ENCODE data around the gene AIF1L. TPM values are rescaled to one million over a fixed set of nuclear protein-coding genes. Genes with fewer than 3 reads are reported as not detected.

The AIF1L gene
- polyA plus RNA-seq, 1 donor, result 7.5 TPM

DNA sequence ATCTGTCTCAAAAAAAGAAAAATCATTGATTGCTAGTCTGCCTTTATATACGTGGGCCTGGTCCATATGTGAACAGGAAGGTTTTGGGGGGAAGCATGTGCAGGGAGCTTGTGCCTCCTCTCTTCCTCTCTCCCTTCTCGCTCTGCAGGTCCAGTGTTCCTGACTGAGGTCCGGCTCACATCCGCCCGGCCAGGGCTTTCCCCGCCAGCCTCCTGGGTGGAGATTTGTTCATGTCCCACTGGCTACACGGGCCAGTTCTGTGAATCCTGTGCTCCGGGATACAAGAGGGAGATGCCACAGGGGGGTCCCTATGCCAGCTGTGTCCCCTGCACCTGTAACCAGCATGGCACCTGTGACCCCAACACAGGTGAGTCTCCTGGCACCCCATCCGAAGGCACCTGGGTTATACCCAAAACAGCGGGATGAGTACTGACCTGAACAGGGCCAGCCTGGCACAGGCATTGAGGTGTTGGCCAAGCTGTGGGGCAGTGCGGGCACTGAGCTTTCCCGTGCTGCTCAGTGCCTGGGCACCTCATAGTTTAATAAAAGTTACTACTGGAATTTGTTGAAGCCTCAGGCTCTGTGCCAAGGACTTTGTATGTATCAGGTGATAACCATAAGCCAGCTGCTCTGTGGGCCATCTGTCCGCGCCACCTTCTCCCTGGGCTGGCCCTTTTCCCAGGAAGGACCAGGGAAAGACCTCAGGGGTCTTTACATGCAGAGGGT, 39.4 kb upstream of the AIF1L start:
- WGBS (ENCODE audit: insufficient coverage, low lambda C conversion rate), result no CpG with 5 or more reads among the region's 14 CpGs
- Histone ChIP-seq H3K27me3 (ENCODE audit: control insufficient read depth, insufficient read depth, low read length) (peaks cover under 1% of the 10 kb centered on the region), H3K4me3 (ENCODE audit: low read length) (no peak overlapping the region), H3K4me1 (ENCODE audit: control insufficient read depth, insufficient read depth, low read length) (no peaks in the 10 kb centered on the region), H3K9me3 (ENCODE audit: control insufficient read depth, low read depth, low read length) (no peaks in the 10 kb centered on the region), H3K36me3 (ENCODE audit: control insufficient read depth, insufficient read depth, low read length) (no peaks in the 10 kb centered on the region), H3K27ac (ENCODE audit: low read length) (no peak overlapping the region)
- DNase-seq, result no peak

GRCh38 chr9:131060900-131061630, 35.3 kb upstream of the AIF1L start:
- Histone ChIP-seq H3K36me3 (ENCODE audit: control insufficient read depth, insufficient read depth, low read length) (no peaks in the 10 kb centered on the region), H3K9me3 (ENCODE audit: control insufficient read depth, low read depth, low read length) (no peaks in the 10 kb centered on the region), H3K4me3 (ENCODE audit: low read length) (no peak overlapping the region), H3K27me3 (ENCODE audit: control insufficient read depth, insufficient read depth, low read length) (no peaks in the 10 kb centered on the region), H3K27ac (ENCODE audit: low read length) (no peak overlapping the region), H3K4me1 (ENCODE audit: control insufficient read depth, insufficient read depth, low read length) (no peaks in the 10 kb centered on the region)
- WGBS (ENCODE audit: insufficient coverage, low lambda C conversion rate), result no CpG with 5 or more reads among the region's 21 CpGs
- no peak for DNase-seq

DNA sequence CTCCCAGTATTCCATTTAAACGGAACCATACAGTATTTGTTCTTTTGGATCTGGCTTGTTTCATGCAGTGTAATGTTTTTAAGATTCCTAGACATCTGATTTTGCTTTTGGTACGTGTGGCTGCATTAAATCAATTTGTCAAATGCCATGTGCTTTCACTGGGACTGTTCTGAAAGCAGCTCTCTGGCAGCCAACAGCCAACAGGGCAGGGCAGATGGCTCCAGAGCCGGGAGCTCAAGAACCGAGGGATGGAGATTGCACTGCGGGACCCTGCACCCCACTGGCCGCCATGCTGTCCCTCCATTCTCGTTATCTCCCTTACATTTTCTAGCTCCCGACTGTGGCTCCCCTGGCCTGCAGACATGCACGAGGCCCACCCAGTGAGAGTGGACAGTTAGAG, 33.4 kb upstream of the AIF1L start:
- DNase-seq, result no peak
- H3K27ac ChIP-seq (ENCODE audit: low read length), result no peak overlapping the region
- H3K36me3 ChIP-seq (ENCODE audit: control insufficient read depth, insufficient read depth, low read length), result no peaks in the 10 kb centered on the region
- no peak overlapping the region for H3K4me3 ChIP-seq (ENCODE audit: low read length)
- H3K4me1 ChIP-seq (ENCODE audit: control insufficient read depth, insufficient read depth, low read length), result no peaks in the 10 kb centered on the region
- H3K27me3 ChIP-seq (ENCODE audit: control insufficient read depth, insufficient read depth, low read length), result peaks cover 3% of the 10 kb centered on the region
- no peaks in the 10 kb centered on the region for H3K9me3 ChIP-seq (ENCODE audit: control insufficient read depth, low read depth, low read length)
- no CpG with 5 or more reads among the region's 9 CpGs for WGBS (ENCODE audit: insufficient coverage, low lambda C conversion rate)

DNA sequence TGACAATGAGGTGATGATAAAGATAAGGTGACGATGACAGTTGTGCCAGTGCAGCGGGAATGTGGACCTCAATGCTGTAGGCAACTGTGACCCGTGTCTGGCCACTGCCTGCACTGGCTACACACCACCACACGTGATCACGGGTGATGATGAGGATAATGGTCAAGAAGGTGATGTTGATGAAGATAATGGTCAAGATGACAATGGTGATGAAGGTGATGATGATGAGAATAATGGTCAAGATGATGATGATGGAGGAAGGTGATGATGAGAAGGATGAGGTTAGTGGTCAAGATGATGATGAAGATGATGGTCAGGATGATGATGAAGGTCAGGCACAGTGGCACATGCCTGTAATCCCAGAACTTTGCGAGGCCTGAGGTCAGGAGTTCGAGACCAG, 30.7 kb upstream of the AIF1L start:
- Histone ChIP-seq H3K36me3 (ENCODE audit: control insufficient read depth, insufficient read depth, low read length) (no peaks in the 10 kb centered on the region), H3K9me3 (ENCODE audit: control insufficient read depth, low read depth, low read length) (no peaks in the 10 kb centered on the region), H3K4me3 (ENCODE audit: low read length) (no peak overlapping the region), H3K4me1 (ENCODE audit: control insufficient read depth, insufficient read depth, low read length) (no peaks in the 10 kb centered on the region), H3K27me3 (ENCODE audit: control insufficient read depth, insufficient read depth, low read length) (peaks cover 3% of the 10 kb centered on the region), H3K27ac (ENCODE audit: low read length) (no peak overlapping the region)
- no CpG with 5 or more reads among the region's 7 CpGs for WGBS (ENCODE audit: insufficient coverage, low lambda C conversion rate)
- no peak for DNase-seq

- DNase-seq, result no peak
- Histone ChIP-seq H3K36me3 (ENCODE audit: control insufficient read depth, insufficient read depth, low read length) (no peaks in the 10 kb centered on the region), H3K27me3 (ENCODE audit: control insufficient read depth, insufficient read depth, low read length) (peaks cover 3% of the 10 kb centered on the region), H3K4me1 (ENCODE audit: control insufficient read depth, insufficient read depth, low read length) (no peaks in the 10 kb centered on the region), H3K4me3 (ENCODE audit: low read length) (no peak overlapping the region), H3K27ac (ENCODE audit: low read length) (no peak overlapping the region), H3K9me3 (ENCODE audit: control insufficient read depth, low read depth, low read length) (no peaks in the 10 kb centered on the region)
- WGBS (ENCODE audit: insufficient coverage, low lambda C conversion rate), result no CpG with 5 or more reads among the region's 9 CpGs
Observed at GRCh38 chr9:131067625-131068024, 28.7 kb upstream of the AIF1L start.

DNA sequence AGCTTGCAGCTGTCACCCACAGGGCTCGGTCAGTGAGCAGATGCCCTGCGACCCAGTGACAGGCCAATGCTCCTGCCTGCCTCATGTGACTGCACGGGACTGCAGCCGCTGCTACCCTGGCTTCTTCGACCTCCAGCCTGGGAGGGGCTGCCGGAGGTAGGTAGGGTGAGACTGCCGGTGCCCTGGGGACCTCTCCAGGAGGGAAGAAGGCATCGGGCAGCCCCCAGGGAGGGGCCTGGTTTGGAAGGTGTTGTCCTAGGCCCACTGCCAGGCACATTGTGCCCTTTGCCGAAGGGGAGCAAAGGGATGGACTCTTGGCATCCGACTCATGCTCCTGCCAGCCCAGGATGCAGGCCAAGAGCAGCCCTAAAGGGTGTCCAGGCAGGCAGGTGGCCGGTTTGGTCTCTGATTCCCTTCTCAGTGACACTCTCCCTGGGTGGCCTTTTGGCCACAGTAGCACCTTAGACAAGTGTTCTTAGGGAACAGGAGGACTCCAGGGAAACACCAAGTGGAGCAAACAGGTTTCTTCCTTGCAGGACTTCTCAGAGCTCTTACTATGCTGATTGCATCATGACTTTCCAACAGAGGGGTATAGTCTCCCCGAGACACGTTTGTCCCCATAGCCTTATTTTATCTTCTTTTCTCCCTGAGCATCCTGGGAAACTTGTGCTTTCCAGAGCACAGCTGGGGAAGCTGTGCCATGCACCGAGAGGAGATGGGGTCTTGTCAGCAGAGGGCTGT, 28.1 kb upstream of the AIF1L start:
- Histone ChIP-seq H3K4me3 (ENCODE audit: low read length) (no peak overlapping the region), H3K4me1 (ENCODE audit: control insufficient read depth, insufficient read depth, low read length) (no peaks in the 10 kb centered on the region), H3K9me3 (ENCODE audit: control insufficient read depth, low read depth, low read length) (no peaks in the 10 kb centered on the region), H3K36me3 (ENCODE audit: control insufficient read depth, insufficient read depth, low read length) (no peaks in the 10 kb centered on the region), H3K27ac (ENCODE audit: low read length) (no peak overlapping the region), H3K27me3 (ENCODE audit: control insufficient read depth, insufficient read depth, low read length) (peaks cover 3% of the 10 kb centered on the region)
- no CpG with 5 or more reads among the region's 14 CpGs for WGBS (ENCODE audit: insufficient coverage, low lambda C conversion rate)
- no peak for DNase-seq

DNA sequence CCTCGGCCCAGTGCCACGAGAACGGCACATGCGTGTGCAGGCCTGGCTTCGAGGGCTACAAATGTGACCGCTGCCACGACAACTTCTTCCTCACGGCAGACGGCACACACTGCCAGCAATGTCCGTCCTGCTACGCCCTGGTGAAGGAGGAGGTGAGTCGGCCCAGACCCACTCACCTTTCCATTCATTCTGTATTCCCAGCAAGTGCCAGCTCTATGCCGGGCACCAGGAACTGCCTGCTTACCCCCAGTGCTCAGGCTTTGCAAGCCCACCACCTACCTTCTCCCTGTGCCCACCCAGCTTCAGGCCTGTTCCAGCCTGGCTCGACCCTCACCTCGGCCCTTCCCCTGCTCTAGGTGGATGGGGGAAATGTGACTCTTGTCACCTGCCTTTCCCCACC, 26.6 kb upstream of the AIF1L start:
- Histone ChIP-seq H3K4me1 (ENCODE audit: control insufficient read depth, insufficient read depth, low read length) (no peaks in the 10 kb centered on the region), H3K4me3 (ENCODE audit: low read length) (no peak overlapping the region), H3K9me3 (ENCODE audit: control insufficient read depth, low read depth, low read length) (no peaks in the 10 kb centered on the region), H3K36me3 (ENCODE audit: control insufficient read depth, insufficient read depth, low read length) (no peaks in the 10 kb centered on the region), H3K27me3 (ENCODE audit: control insufficient read depth, insufficient read depth, low read length) (peaks cover 3% of the 10 kb centered on the region), H3K27ac (ENCODE audit: low read length) (no peak overlapping the region)
- no peak for DNase-seq
- no CpG with 5 or more reads among the region's 15 CpGs for WGBS (ENCODE audit: insufficient coverage, low lambda C conversion rate)

DNA sequence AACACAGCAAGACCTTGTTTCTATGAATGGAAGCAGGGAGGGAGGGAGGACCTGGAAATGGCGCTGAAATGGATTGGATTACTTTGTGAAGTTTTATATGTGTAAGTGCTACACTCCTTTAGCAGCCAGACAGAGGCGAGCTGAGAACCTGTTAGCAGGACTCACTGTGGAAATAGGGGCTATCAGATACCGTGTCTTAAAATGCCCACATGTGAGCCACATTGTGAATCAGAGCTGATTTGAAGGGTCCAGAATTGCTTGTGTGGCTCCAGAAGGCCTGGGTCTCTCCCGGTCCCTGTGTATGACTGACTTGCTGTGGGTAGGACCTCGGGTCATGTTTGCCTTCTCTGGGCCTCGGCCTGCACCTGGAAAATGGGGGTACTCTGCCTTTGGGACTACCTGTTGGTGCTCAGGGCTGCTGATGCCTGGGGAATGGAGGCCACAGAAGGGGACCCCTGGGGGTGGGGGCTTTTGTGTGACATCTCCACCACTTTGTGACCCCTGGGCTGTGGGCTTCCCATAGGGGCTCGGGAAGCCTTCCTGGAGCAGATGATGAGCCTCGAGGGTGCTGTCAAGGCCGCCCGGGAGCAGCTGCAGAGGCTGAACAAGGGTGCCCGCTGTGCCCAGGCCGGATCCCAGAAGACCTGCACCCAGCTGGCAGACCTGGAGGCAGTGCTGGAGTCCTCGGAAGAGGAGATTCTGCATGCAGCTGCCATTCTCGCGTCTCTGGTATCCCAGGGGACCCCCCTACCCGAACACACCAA, 24.0 kb upstream of the AIF1L start:
- H3K4me1 ChIP-seq (ENCODE audit: control insufficient read depth, insufficient read depth, low read length), result no peaks in the 10 kb centered on the region
- no peaks in the 10 kb centered on the region for H3K9me3 ChIP-seq (ENCODE audit: control insufficient read depth, low read depth, low read length)
- no peak overlapping the region for H3K27ac ChIP-seq (ENCODE audit: low read length)
- no peak for DNase-seq
- WGBS (ENCODE audit: insufficient coverage, low lambda C conversion rate), result no CpG with 5 or more reads among the region's 16 CpGs
- H3K27me3 ChIP-seq (ENCODE audit: control insufficient read depth, insufficient read depth, low read length), result no peaks in the 10 kb centered on the region
- no peaks in the 10 kb centered on the region for H3K36me3 ChIP-seq (ENCODE audit: control insufficient read depth, insufficient read depth, low read length)
- no peak overlapping the region for H3K4me3 ChIP-seq (ENCODE audit: low read length)

DNA sequence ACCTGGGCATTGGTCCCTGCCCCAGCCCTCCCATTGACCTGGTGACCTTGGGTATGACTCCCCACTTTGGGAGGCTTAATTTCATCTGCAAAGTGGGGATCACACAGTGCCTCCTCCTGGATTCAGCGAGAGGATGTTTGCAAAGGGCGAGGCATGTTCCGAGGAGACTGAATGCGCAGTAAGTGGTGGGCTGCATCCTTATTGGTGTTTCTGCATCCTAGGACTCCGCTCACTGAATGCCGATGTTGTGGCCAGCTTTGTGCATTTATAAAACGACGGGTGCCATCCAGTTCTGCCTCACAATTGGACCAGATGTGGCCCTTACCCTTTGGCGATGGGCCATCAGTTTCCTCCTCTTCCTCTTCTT, 23.5 kb upstream of the AIF1L start:
- DNase-seq, result no peak
- H3K4me3 ChIP-seq (ENCODE audit: low read length), result no peak overlapping the region
- no peak overlapping the region for H3K27ac ChIP-seq (ENCODE audit: low read length)
- H3K4me1 ChIP-seq (ENCODE audit: control insufficient read depth, insufficient read depth, low read length), result no peaks in the 10 kb centered on the region
- H3K9me3 ChIP-seq (ENCODE audit: control insufficient read depth, low read depth, low read length), result no peaks in the 10 kb centered on the region
- no peaks in the 10 kb centered on the region for H3K36me3 ChIP-seq (ENCODE audit: control insufficient read depth, insufficient read depth, low read length)
- no CpG with 5 or more reads among the region's 9 CpGs for WGBS (ENCODE audit: insufficient coverage, low lambda C conversion rate)
- H3K27me3 ChIP-seq (ENCODE audit: control insufficient read depth, insufficient read depth, low read length), result no peaks in the 10 kb centered on the region

Measured in large intestine (tissue), 3 donors.